Mesenchymal stem cell (in vitro differentiated cells and primary cell): Measurements from ENCODE around the gene RASGRF2.
"Not testable (repeated sequence)": the region's sequence is repeated elsewhere in the genome, so short reads cannot be mapped to it uniquely, and the experiment has no call there.

Experiments used
- DNase-seq: peaks from one replicate; pipeline ENCODE4 v3.0.0-alpha.2; 2013
- H2AFZ ChIP-seq: one replicate; pipeline ENCODE4 v1.6.1; 2013; ENCODE audit warnings: low read depth, mild to moderate bottlenecking, control low read depth, inconsistent platforms, low read length, moderate library complexity
- H2AK5ac ChIP-seq: 2 replicates; pipeline ENCODE4 v1.6.1; 2013; ENCODE audit warnings: low read length, moderate library complexity, mild to moderate bottlenecking, inconsistent platforms; ENCODE audit not compliant: severe bottlenecking
- H2BK120ac ChIP-seq: one replicate; pipeline ENCODE4 v1.6.1; 2013; ENCODE audit warnings: low read depth, mild to moderate bottlenecking, inconsistent platforms, low read length, moderate library complexity
- H2BK12ac ChIP-seq, 2 experiments: one replicate each; pipeline ENCODE4 v1.6.1; 2013; ENCODE audit warnings: inconsistent platforms in 2 of 2, low read length in 2 of 2, mild to moderate bottlenecking in 2 of 2, moderate library complexity in 2 of 2, control low read depth in 1 of 2
- H2BK15ac ChIP-seq: one replicate; pipeline ENCODE4 v1.6.1; 2013; ENCODE audit warnings: mild to moderate bottlenecking, low read depth, inconsistent platforms; ENCODE audit not compliant: poor library complexity, severe bottlenecking
- H2BK5ac ChIP-seq: 2 replicates; pipeline ENCODE4 v1.6.1; 2013; ENCODE audit warnings: low read depth, mild to moderate bottlenecking, low read length, control low read depth, inconsistent platforms; ENCODE audit not compliant: poor library complexity, severe bottlenecking
- H3K14ac ChIP-seq, 2 experiments: one replicate each; pipeline ENCODE4 v1.6.1; 2013; ENCODE audit warnings: inconsistent platforms in 2 of 2, low read length in 2 of 2, control low read depth in 1 of 2, mild to moderate bottlenecking in 1 of 2, moderate library complexity in 1 of 2
- H3K18ac ChIP-seq, 2 experiments: one replicate each; pipeline ENCODE4 v1.6.1; 2013; ENCODE audit warnings: inconsistent platforms in 2 of 2, low read length in 2 of 2, control low read depth in 1 of 2, low read depth in 1 of 2, mild to moderate bottlenecking in 1 of 2
- H3K23ac ChIP-seq, 2 experiments: one replicate each; pipeline ENCODE4 v1.6.1; 2013; ENCODE audit warnings: inconsistent platforms in 2 of 2, low read length in 2 of 2, mild to moderate bottlenecking in 2 of 2, moderate library complexity in 2 of 2, control low read depth in 1 of 2
- H3K27ac ChIP-seq: 2 replicates; pipeline ENCODE4 v1.5.1; 2013; ENCODE audit warnings: mild to moderate bottlenecking, moderate library complexity, low read length, control low read depth, inconsistent platforms; ENCODE audit not compliant: poor library complexity, severe bottlenecking
- H3K27me3 ChIP-seq, 2 experiments: 2 replicates each; pipeline versions ENCODE4 v1.6.1 to v1.7.0; 2013; ENCODE audit warnings: low read length in 2 of 2, mild to moderate bottlenecking in 2 of 2, moderate library complexity in 2 of 2, control low read depth in 1 of 2, inconsistent platforms in 1 of 2; ENCODE audit not compliant: control insufficient read depth in 1 of 2, insufficient read depth in 1 of 2
- H3K36me3 ChIP-seq, 2 experiments: 2 replicates each; pipeline versions ENCODE4 v1.6.1 to v1.7.0; 2013; ENCODE audit warnings: low read length in 2 of 2, control low read depth in 1 of 2, inconsistent platforms in 1 of 2, low read depth in 1 of 2, mild to moderate bottlenecking in 1 of 2; ENCODE audit not compliant: insufficient read depth in 2 of 2, control insufficient read depth in 1 of 2
- H3K4ac ChIP-seq, 2 experiments: one replicate each; pipeline ENCODE4 v1.6.1; 2013; ENCODE audit warnings: inconsistent platforms in 2 of 2, low read length in 2 of 2, mild to moderate bottlenecking in 2 of 2, moderate library complexity in 2 of 2, control low read depth in 1 of 2, low read depth in 1 of 2
- H3K4me1 ChIP-seq: 2 replicates; pipeline ENCODE4 v1.6.1; 2013; ENCODE audit warnings: low read depth, low read length, control low read depth; ENCODE audit not compliant: control insufficient read depth, insufficient read depth
- H3K4me2 ChIP-seq: 2 replicates; pipeline ENCODE4 v1.6.1; 2013; ENCODE audit warnings: low read length, mild to moderate bottlenecking, inconsistent platforms; ENCODE audit not compliant: poor library complexity, severe bottlenecking
- H3K4me3 ChIP-seq, 2 experiments: 2 replicates each; pipeline versions ENCODE4 v1.5.1 to v1.7.0; 2013; ENCODE audit warnings: low read length in 2 of 2, mild to moderate bottlenecking in 2 of 2, control low read depth in 1 of 2, low read depth in 1 of 2; ENCODE audit not compliant: insufficient read depth in 1 of 2
- H3K79me1 ChIP-seq: replicated peaks from 2 replicates; pipeline ENCODE4 v1.6.1; 2013; ENCODE audit warnings: mild to moderate bottlenecking, control low read depth, low read length, inconsistent platforms; ENCODE audit not compliant: poor library complexity, severe bottlenecking
- H3K9ac ChIP-seq: 2 replicates; pipeline ENCODE4 v1.7.0; 2013; ENCODE audit warnings: mild to moderate bottlenecking, low read length, moderate library complexity
- H3K9me3 ChIP-seq: 2 replicates; pipeline ENCODE4 v1.7.0; 2013; ENCODE audit warnings: mild to moderate bottlenecking, low read length; ENCODE audit not compliant: control insufficient read depth
- H4K8ac ChIP-seq: one replicate; pipeline ENCODE4 v1.6.1; 2013; ENCODE audit warnings: inconsistent platforms, mild to moderate bottlenecking, low read length, moderate library complexity
- H4K91ac ChIP-seq: one replicate; pipeline ENCODE4 v1.6.1; 2013; ENCODE audit warnings: mild to moderate bottlenecking, low read length, inconsistent platforms
- WGBS: methylation state at CpG from one replicate; pipeline ENCODE4 v1.1.7; 2013; ENCODE audit warnings: mixed read lengths; 5-methylcytosine and 5-hydroxymethylcytosine counted together

The RASGRF2 gene

DNA sequence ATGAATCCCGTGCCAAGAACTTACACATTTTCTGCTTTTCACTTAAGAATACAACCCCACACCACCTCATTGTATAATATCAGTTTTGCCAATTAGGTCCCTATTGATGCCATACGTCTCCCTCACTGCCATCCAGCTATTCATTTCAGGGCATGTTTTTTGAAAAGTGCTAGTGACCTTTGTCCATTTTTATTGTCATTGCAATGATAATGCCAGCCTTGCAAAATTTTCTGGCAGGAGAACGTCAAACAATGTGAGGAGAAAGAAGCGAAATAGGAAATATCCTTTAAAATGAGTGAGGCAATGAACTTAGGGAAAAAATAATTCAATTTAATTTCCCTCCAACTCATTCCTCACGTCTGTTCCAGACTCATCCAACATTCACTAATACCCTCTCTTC is 161.1 kb downstream of the RASGRF2 start:
- Histone ChIP-seq H2BK15ac (no peak overlapping the region), H2BK5ac (no peak overlapping the region), H3K27ac (no peak overlapping the region), H2AK5ac (no peak overlapping the region), H4K8ac (no peak overlapping the region), H3K18ac (no peak overlapping the region), H3K27me3 (peaks cover 5 to 13% of the 10 kb centered on the region in 2 experiments), H4K91ac (no peak overlapping the region), H3K9me3 (no peaks in the 10 kb centered on the region), H3K14ac (no peak overlapping the region), H3K79me1 (no peaks in the 10 kb centered on the region), H3K23ac (no peak overlapping the region), H2BK120ac (no peak overlapping the region), H3K4ac (no peak overlapping the region), H3K9ac (no peak overlapping the region), H3K4me3 (no peak overlapping the region), H3K4me1 (no peaks in the 10 kb centered on the region), H2AFZ (no peak overlapping the region), H3K36me3 (no peaks in the 10 kb centered on the region), H2BK12ac (no peak overlapping the region), H3K4me2 (no peak overlapping the region)
- WGBS: 90% methylated on average over 2 of the region's 5 CpGs
- no peak for DNase-seq

DNA sequence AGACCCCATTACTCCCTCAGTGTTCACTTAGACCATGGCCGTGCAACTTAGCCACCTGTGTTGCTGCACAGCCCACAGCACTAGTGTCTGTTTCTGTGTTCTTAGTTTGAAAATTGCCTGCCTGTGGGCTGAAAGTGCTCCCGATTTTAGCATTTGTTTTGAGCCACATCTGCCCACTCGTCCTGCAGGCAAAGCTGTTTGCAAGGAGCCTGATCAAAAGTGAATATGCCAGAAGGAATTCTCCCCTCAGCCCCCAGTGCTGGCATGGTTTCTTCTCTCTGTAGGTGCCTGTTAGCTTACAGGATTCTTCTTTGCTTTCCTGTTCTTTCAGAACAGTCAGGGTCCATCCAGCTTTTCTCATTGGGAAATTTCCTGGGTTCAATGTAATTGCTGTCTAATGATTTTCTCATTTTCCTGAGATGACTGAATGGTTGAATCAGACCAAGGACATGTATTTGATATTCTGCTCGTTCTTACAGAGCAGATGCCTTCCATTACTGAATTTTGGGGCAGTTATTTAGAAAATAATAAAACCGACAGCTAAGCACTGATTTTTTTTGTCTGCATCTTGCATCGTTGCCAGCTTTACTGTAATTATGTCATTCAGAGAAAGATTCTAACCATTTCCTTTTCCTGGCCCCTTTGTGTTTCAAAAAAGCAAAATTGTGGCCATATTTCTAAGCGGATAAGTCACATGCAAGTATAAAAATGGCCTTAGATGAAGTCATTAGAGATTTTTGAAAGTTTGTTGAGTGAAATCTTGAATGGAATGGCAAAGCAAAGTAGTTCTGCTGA is 161.9 kb downstream of the RASGRF2 start:
- no peak for DNase-seq
- Histone ChIP-seq H2BK5ac (no peak overlapping the region), H3K36me3 (no peaks in the 10 kb centered on the region), H3K4me2 (no peak overlapping the region), H2BK120ac (no peak overlapping the region), H2AFZ (no peak overlapping the region), H4K8ac (peak overlapping the region; percentile 19), H3K18ac (peak overlapping the region in 1 of 2 experiments; percentile 2), H2AK5ac (no peak overlapping the region), H3K14ac (peak overlapping the region in 1 of 2 experiments; percentile 55), H3K4ac (peak overlapping the region in 1 of 2 experiments; percentile 0), H3K79me1 (no peaks in the 10 kb centered on the region), H3K4me3 (no peak overlapping the region), H3K4me1 (no peaks in the 10 kb centered on the region), H3K9me3 (no peaks in the 10 kb centered on the region), H3K27ac (no peak overlapping the region), H2BK15ac (no peak overlapping the region), H3K9ac (no peak overlapping the region), H3K23ac (no peak overlapping the region), H4K91ac (no peak overlapping the region), H2BK12ac (no peak overlapping the region), H3K27me3 (peaks cover 5 to 13% of the 10 kb centered on the region in 2 experiments)
- WGBS: 90% methylated on average over 7 of the region's 7 CpGs

DNA sequence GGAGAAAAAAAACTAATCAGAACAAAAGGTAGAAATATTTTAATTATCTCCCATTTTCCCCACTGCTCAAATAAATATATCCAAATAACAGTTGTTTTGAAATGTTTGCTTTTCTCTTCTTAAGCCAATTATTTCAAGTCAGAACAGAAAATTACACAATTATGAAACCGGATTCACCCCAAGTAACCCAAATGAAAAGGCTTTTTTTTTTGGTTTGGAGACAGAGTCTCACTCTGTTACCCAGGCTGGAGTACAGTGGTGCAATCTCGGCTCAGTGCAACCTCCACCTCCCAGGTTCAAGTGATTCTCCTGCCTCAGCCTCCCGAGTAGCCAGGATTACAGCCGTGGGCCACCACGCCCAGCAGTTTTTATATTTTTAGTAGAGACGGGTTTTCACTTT is 164.5 kb downstream of the RASGRF2 start:
- not testable (repeated sequence) for H3K14ac ChIP-seq, H3K27ac ChIP-seq, H2BK15ac ChIP-seq, H2AFZ ChIP-seq, H3K9ac ChIP-seq, H3K4me1 ChIP-seq, H3K79me1 ChIP-seq, DNase-seq, H3K18ac ChIP-seq, H2BK120ac ChIP-seq, H3K23ac ChIP-seq, H4K91ac ChIP-seq, H3K27me3 ChIP-seq, H2BK12ac ChIP-seq, H3K4me2 ChIP-seq, H3K9me3 ChIP-seq, H3K4me3 ChIP-seq, H4K8ac ChIP-seq, H3K36me3 ChIP-seq, H2BK5ac ChIP-seq, H2AK5ac ChIP-seq, H3K4ac ChIP-seq
- 86% methylated on average over 6 of the region's 6 CpGs for WGBS

DNA sequence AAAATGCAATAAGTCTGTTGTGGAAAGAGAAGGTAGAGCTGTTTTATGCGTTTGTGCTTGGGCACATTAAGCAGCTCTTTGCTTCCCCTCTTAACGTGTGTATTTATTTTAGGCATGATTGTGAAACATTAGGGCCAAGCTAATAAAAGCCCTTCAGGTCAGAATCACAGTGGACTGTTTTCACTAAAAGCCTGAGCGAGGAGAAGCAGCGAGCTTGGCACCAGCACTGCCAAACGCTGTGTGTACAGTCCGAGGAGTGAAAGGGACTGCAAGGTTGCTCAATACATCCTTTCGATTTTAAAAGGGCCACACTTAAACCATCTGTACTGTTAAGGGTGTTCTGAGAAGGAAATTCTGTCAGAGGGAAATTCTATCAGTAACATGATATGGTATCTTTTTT is 165.8 kb downstream of the RASGRF2 start:
- H4K91ac ChIP-seq: no peak overlapping the region
- H2BK15ac ChIP-seq: no peak overlapping the region
- no peak overlapping the region for H3K27ac ChIP-seq
- no peak overlapping the region for H3K18ac ChIP-seq
- H3K27me3 ChIP-seq: peaks cover 4 to 20% of the 10 kb centered on the region in 2 experiments
- peak; percentile 2 for DNase-seq
- H3K9me3 ChIP-seq: no peaks in the 10 kb centered on the region
- no peaks in the 10 kb centered on the region for H3K79me1 ChIP-seq
- no peak overlapping the region for H2AFZ ChIP-seq
- H4K8ac ChIP-seq: no peak overlapping the region
- H3K14ac ChIP-seq: no peak overlapping the region
- no peak overlapping the region for H3K23ac ChIP-seq
- H3K4me1 ChIP-seq: no peaks in the 10 kb centered on the region
- H3K4me2 ChIP-seq: no peak overlapping the region
- no peak overlapping the region for H2BK120ac ChIP-seq
- peak overlapping the region in 1 of 2 experiments; percentile 3 for H3K4me3 ChIP-seq
- H3K36me3 ChIP-seq: no peaks in the 10 kb centered on the region
- H2AK5ac ChIP-seq: no peak overlapping the region
- peak overlapping the region; percentile 5 for H3K9ac ChIP-seq
- H2BK12ac ChIP-seq: no peak overlapping the region
- WGBS: 90% methylated on average over 6 of the region's 7 CpGs
- H3K4ac ChIP-seq: no peak overlapping the region
- H2BK5ac ChIP-seq: no peak overlapping the region
